ELF-1 (cell line): ENCODE results near the gene ECD.

Experiments
- DNase-seq: peaks from one replicate; pipeline ENCODE4 v3.0.0-alpha.2; 2016; ENCODE audit warnings: low read depth, low spot score

Gene ECD

DNA sequence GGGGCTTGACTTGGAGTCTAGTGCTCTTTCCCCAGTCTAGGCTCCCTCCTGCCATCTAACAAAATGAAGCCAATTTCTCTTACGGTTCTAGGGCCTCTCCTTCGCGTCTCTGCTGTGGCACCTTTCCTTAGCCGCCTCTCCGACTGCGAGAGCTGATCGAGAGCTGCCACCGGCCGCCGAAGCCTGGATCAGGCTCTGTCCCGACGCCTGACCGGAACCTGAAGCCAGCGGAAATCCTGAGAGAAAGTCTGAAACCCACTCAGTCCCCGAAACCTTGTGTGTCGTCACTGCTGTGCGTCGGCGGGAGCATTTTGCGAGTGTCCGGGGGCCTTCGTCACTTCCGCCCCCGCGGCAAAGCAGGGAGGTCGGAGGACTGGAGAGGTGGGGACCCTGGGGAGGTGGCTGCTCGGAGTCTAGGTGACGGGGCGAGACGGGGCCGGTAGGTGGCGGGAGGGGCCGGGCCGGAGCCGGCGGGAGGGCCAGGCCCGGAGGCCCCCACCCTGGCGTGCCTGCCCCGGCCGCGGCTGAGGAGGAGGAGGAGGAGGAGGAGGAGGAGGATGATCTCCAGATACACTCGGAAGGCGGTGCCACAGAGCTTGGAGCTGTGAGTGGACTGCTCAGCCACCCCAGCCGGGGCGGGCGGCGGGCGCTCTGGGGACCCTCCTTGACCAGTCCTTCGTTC is at the start of gene ECD, which contains the start of gene FAM149B1:
ECD (minus strand) TSS at position 226 of the 682 bp plus-strand sequence. CDS start 4,071 bp downstream, outside the sequence.
FAM149B1 (plus strand) TSS at position 337 of the 682 bp plus-strand sequence; CDS start at position 558, 221 bp downstream.
- peak; percentile 97 for DNase-seq

- no peak for DNase-seq
Measured at GRCh38 chr10:73215749-73216148, 47.9 kb upstream of the ECD start.

- no peak for DNase-seq
Measured at GRCh38 chr10:73211106-73211811, 43.5 kb upstream of the ECD start.

- no peak for DNase-seq
Measured at GRCh38 chr10:73210395-73211105, 42.7 kb upstream of the ECD start.

GRCh38 chr10:73209705-73210104 is 41.9 kb upstream of the ECD start:
- DNase-seq = no peak

GRCh38 chr10:73207883-73208282 is 40.1 kb upstream of the ECD start:
- no peak for DNase-seq

DNA sequence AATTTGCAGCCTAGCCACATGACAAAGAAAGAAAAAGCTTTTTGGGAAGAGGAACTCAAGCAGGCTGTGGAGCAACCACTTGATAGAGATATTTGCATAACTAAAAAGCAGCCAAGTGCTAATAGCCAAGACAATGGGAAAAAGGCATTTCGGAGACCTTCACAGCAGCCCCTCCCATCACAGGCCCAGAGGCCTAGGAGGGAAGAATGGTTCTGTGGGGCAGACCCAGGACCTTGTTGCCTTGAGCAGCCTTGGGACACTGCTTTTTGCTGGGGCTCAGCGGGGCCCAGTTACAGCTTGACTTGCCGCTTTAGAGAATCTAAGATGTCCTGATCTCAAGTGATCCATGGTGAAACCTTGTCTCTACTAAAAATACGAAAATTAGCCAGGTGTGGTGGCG is 38.6 kb upstream of the ECD start:
- peak; percentile 4 for DNase-seq

DNA sequence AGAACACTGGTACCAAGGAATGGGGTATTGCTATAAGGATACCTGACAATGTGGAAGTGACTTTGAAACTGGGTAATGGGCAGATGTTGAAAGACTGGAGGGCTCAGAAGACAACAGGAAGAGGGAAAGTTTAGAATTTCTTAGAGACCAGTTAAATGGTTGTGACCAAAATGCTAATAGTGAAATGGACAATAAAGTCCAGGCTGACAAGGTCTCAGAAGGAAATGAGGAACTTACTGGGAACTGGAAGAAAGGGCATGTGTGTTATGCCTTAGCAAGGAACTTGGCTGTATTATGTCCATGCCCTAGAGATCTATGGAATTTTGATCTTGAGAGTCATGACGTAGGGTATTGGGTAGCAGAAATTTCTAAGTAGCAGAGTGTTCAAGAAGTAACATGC is 38.1 kb upstream of the ECD start:
- DNase-seq = no peak

GRCh38 chr10:73205081-73205480 is 37.3 kb upstream of the ECD start:
- no peak for DNase-seq

DNA sequence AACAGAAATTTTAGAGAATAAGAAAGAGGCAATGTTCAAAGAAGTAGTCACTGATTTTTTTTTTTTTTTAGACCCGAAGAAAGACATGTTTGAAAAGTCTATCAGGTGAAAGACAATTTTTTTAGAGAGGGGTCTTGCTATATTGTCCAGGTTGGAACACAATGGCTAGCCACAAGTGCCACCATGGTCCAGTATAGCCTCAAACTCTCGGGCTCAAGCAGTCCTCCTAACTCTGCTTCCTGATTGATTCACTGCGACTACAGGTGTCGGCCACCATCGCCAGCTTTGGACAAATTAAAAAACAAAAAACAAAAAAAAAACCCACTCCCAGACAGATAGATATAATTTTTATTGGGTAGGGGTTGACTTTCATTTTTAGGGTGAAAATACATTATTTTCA is 22.4 kb upstream of the ECD start:
- DNase-seq = no peak

DNA sequence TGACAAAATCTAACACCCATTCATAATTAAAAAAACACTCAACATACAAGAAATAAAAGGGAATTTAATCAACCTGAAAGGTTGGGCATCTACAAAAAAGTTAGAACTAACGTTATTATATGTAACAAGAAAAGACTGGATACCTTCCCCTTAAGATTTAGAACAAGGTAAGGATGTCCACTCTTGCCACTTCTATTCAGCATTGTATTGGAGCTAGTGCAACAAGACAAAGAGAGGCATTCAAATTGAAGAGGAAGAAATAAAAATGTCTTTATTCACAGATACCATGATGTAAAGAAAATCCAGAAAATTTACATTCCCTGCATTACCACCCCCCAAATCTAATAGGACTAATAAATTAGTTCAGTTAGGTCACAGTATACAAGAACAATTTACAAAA is 18.5 kb upstream of the ECD start:
- no peak for DNase-seq

- DNase-seq = no peak
Measured at GRCh38 chr10:73183667-73184281, 16.0 kb upstream of the ECD start.

- peak; percentile 22 for DNase-seq
Measured at GRCh38 chr10:73182568-73182967, 14.8 kb upstream of the ECD start.

GRCh38 chr10:73174148-73174925 is 6.5 kb upstream of the ECD start:
- no peak for DNase-seq

GRCh38 chr10:73172867-73173266 is 5.1 kb upstream of the ECD start:
- no peak for DNase-seq

GRCh38 chr10:73169320-73169719 is 1.5 kb upstream of the ECD start:
- no peak for DNase-seq

GRCh38 chr10:73168465-73168803 is 626 bp upstream of the ECD start:
- no peak for DNase-seq

GRCh38 chr10:73167458-73167782 is 388 bp downstream of the ECD start:
- no peak for DNase-seq

DNA sequence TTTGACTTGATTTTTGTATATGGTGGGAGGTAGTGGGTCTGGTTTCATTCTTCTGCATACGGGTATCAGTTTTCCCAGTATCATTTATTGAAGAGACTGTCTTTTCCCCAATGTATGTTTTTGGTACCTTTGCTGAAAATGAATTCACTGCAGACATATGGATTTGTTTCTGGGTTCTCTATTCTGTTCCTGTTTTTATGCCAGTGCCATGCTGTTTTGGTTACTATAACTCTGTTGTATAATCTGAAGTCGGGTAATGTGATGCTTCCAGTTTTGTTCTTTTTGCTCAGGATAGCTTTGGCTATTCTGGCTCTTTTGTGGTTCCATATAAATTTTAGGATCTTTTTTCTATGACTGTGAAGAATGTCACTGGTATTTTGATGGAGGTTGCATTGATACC is 836 bp downstream of the ECD start:
- DNase-seq = no peak

DNA sequence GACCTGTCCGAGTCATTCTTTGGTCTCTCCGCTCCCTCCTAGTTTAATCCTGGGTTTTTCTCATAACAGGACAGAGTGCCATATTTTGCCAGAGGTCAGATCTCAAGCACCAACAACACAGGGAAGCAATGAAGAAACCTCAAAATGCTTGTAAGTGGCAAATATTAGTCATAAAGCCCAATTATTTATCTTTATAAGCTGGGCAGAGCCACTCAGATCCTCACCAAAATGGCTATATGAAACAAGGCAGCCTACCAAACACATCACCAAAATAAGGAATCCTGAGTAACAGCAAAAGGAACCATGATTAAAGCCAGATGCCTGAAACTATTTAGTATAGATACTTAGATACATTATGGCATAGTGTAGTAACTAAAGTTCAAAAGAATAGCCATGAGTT is 4.7 kb downstream of the ECD start:
- no peak for DNase-seq

DNA sequence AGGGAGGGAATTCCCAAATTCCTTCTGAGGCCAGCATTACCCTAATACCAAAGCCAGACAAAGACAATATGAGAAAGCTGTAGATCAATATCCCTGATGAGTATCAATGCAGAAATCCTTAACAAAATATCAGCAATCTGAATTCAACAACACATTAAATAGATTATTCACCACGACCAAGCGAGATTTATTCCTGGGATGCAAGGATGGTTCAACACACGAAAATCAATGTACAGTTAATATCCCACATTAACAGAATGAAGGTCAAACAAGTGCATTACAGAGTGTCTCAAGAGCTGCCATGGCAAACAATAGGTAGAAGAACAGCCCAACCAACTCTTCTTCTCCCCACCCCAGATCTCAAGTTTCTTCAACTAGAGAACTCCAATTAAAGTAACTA is 6.1 kb downstream of the ECD start:
- no peak for DNase-seq

DNA sequence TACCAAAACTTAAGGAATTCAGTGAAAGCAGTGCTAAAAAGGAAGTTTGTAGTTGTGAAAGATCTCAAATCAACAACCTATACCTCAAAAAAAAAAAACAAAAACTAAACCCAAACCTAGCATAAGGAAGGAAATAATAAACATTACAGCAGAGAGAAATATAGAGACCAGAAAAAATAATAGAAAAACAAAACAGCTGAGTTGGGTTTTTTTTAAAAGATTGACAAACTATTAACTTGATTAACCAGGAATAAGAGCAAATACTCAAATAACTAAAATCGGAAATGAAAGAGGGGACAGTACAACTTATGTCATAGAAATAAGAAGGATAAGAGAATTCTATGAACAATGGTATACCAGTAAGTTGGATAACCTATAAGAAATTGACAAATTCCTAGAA is 6.7 kb downstream of the ECD start:
- no peak for DNase-seq
